Inflammatory macrophage treated with lipopolysaccharide for 1 hour (primary cell): ENCODE results near the gene PLXNB3.
"Not testable (repeated sequence)": the region's sequence is repeated elsewhere in the genome, so short reads cannot be mapped to it uniquely, and the experiment has no call there.

Experiments
- DNase-seq, 2 donors: peaks; one replicate each; pipeline ENCODE4 v3.0.0-alpha.2; 2020 to 2022

PLXNB3 gene

GRCh38 chrX:153794018-153794896 lies 30.2 kb downstream of the PLXNB3 start, which contains the start of the genes IDH3G and SSR4:
IDH3G (minus strand) TSS chrX:153794375; CDS start chrX:153794326, 49 bp downstream.
SSR4 (plus strand) TSS chrX:153794668; CDS start chrX:153794688, 20 bp downstream.
- peak; percentile 87 to 90 for DNase-seq

GRCh38 chrX:153794897-153795816 lies 31.1 kb downstream of the PLXNB3 start:
- DNase-seq, result no peak

- DNase-seq, result no peak
Measured at GRCh38 chrX:153797415-153798015, 33.5 kb downstream of the PLXNB3 start.

DNA sequence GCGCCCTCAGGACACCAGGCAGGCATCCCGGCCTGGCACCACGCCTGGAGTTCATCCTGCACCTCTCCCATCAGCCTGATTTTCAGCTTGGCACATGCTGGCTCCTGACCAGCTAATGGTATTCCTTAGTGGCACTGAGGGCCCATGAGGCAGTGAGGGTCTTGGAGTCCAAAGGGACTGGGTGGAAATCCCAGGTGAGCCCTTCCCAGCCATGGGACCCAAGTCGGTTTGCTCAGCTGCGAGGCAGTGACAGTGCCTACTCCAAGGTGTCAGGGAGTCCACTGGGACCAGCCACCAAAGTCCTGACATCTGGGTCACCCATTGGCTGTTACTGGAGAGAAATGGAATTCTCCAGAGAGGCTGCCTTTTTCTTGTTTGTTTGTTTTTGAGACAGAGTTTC lies 35.3 kb downstream of the PLXNB3 start:
- no peak for DNase-seq

DNA sequence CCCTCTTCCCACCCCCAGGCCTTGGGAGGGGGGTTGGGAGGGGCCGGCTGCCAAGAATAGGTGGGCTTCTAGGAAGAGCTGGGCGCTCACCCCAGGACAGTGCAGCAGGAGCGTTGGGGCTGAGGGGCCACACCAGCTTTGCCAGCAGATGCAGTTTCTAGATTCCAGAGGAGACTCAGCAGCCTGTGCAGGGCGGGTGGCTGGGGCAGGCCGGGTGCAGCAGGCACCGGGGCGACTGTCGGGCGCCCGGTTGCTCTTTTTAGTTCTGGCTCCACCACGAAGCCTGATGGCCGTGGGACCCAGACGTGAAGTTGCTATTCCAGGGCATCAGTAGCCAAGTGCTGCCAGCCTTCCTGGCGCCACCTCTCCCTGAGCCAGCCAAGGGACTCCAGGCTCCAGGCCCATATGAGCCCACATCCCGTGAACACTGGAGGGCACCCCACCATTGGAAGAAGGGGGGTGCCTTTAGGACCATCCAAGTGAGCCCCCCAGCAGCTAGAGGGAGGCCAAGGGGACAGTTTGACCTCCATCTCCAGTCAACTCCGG lies 36.2 kb downstream of the PLXNB3 start:
- no peak for DNase-seq

DNA sequence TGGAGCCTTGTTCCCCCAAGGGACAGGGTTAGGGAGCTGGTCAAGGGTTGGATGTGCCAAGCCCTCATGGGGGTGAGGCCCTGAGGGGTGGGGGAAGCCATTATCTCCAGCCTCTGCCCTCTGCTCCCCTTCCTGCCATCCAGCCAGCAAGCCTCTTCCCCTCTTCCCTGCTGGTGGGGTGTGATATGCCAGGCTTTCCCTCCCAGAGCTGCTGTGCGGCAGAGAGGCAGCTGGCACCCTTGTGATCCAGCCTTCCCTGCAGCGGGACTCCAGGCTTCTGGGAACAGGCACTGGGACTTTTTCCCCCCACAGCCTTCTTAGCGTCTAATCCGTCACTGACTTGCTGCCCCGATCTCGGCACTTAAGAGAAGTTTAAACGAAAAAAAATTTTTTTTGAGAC lies 36.7 kb downstream of the PLXNB3 start:
- DNase-seq, result no peak

- DNase-seq, result peak in 1 of 2 donors; percentile 20
Measured at GRCh38 chrX:153801669-153802068, 37.6 kb downstream of the PLXNB3 start.

DNA sequence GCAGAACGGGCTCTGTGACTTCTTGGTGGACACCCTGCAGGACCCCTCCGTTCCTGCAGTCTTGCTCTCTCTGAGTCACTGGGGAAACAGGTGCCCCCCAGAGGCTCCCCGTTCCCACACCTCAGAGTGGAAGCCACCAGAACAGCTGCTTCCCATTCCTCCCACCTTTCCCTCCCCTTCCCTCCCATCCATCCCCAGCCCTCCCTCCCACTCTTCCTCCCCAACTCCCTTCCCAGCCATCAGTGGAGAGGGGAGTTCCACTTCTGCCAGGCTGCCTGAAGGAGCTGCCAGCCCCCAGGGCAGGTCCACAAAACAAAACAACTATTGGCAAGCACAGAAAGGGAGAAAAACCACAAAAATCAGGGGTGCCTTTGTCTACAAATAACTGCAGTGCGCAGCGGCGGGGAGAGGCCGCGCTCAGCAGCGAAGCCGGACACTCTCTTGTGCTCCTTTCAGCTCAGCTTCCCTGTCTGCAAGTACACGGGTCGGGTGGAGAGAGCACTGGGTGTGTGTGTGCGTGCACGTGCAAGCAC lies 38.5 kb downstream of the PLXNB3 start:
- DNase-seq, result no peak

DNA sequence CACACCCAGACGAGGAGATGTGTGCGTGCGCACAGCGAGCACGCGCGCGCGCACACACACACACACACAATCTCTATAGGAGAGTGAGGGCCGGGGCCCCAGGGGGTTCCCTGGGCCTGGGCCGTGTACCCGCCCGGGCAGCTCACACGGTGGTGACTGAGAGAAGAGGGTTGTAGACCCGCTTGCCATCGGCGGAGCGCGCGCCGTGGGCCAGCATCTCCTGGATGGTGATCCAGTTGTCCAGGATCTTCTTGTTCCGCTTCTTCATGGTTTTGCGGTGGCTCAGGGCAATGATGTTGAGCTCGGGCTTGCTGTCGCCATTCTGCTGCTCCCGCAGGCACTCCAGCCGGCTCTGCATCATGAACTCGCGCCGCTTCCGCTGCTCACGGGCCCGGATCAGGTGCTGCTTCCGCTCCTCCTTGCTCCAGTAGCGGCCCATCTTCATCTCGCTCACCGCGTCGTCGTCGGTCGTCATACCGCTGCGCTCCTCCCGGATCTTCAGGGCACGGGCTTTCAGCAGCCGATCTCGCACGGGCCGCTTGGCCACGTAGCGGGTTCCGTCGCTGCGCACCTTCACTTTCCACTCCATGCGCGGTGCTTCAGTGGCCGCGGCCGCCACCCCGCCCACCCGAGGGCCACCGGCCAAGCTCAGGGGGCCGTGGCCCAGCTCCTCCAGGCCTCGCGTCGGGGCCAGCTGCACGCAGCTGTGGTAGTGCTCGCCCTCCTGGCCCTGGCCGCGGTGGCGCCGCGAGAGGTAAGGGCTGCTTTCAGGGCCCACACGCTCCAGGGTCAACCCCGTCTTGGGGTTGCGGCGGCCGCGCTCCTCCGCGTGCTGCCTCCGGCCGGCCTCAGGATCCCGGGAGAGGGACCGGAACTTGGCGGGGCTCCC lies 39.4 kb downstream of the PLXNB3 start:
- no peak for DNase-seq

- no peak for DNase-seq
Measured at GRCh38 chrX:153804100-153804595, 40.1 kb downstream of the PLXNB3 start.

- no peak for DNase-seq
Measured at GRCh38 chrX:153804621-153805020, 40.6 kb downstream of the PLXNB3 start.

DNA sequence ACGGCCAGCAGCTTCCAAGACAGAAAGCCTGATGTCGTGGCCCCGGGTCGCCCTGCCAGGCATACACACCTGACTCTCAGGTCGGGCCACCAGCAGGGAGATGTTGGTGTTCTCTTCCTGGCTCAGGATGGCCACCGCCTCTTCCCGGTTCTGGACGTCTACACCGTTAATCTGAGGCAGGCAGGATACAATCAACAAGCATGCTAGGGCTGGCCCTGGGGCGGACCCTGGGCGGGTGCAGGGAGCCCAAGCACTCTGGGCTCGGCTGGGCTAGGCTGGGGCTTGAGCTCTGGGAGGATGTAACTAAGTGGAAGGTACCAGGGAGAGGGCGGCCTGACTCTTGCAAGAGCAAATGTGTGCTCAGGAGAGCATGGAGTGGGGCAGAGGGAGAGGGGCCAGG lies 41.4 kb downstream of the PLXNB3 start:
- no peak for DNase-seq

- DNase-seq, result no peak
Measured at GRCh38 chrX:153806999-153807575, 43.0 kb downstream of the PLXNB3 start.

- no peak for DNase-seq
Measured at GRCh38 chrX:153807976-153808375, 43.9 kb downstream of the PLXNB3 start.

DNA sequence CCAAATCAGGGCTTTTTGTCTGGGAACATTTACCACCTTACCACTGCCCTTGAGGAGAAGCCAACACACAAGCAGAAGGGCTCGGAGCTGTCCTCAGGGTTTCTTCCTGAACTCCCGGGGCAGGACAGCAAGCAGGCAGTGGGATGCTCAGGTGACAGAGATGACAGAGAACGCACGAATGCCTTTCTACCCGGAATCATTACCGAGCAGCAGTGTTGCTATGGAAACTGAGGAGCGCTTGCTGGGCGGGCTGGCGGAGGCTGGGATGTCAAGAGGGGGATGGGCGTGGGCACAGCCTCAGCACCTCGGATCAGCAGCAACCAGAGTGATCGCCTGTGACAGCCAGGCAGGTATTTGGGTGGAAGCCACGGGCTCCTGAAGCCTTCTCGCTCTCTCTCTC lies 48.2 kb downstream of the PLXNB3 start:
- no peak for DNase-seq

- no peak for DNase-seq
Measured at GRCh38 chrX:153813161-153813560, 49.1 kb downstream of the PLXNB3 start.

DNA sequence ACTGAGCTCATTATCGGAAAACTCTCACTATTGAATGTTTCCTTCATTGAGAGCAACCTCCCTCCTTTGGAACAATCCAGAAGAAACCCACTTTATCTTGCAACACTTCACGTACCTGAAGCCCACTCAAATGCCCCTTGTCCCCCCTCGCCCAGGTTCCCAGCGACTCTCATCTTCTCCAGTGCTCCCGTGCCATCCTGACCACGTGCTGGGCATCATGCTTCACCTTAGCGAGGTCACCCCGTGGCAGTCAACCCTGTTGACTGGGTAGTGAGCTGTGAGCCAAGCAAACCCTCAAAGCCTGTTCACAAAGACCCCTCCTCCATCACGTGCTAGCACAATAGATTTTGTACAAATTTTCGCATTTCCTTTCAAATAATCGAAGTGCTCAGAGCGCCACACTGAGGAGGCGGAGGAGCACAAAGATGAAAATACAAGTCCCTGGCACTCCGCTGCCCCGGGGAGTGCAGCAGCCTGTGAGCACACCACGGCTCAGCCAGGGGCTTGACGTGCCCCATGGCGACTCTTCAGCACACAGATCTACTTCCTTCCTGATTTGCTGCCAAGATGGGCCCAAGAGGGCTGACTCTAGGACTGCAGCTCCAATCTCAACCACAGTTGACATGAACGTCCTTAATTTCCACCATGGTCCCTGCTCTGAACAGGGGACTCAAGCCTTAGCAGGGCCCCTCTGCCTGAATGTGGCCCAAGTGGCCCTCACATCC lies 50.7 kb downstream of the PLXNB3 start:
- DNase-seq, result no peak

GRCh38 chrX:153816831-153817690 lies 53.0 kb downstream of the PLXNB3 start:
- DNase-seq, result peak in 1 of 2 donors; percentile 12

DNA sequence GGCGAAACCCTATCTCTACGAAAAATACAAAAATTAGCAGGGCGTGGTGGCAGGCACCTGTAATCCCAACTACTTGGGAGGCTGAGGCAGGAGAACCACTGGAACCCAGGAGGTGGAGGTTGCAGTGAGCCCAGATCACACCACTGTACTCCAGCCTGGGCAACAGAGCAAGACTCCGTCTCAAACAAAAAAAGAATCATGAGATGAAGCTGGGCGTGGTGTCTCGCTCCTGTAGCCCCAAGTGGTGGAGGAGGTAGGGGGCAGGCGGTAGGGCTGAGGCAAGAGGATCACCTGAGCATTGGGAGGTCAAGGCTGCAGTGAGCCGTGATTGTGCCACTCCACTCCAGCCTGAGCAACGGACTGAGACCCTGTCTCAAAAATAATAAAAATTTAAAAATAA lies 54.0 kb downstream of the PLXNB3 start:
- not testable (repeated sequence) for DNase-seq
